ENCODE results near the gene DNAH6.

The DNAH6 gene

DNA sequence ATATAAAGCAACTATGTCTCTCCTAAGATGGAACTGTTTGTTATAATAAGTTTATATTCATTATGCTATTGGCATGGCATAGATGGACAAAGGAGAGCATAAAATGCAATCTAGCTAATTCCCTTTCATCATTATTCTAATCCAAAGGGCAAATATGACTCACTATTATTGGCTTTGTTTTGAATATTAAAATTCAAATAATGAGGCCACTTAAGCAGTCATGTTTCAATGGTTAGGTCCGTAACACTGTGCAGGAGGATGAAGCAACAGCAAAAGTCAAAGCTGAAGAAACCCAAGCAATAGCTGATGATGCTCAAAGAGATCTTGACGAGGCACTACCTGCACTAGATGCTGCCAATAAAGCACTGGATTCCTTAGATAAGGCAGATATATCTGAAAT, 187.5 kb downstream of the DNAH6 start:
- TF ChIP-seq, protein P1, sequence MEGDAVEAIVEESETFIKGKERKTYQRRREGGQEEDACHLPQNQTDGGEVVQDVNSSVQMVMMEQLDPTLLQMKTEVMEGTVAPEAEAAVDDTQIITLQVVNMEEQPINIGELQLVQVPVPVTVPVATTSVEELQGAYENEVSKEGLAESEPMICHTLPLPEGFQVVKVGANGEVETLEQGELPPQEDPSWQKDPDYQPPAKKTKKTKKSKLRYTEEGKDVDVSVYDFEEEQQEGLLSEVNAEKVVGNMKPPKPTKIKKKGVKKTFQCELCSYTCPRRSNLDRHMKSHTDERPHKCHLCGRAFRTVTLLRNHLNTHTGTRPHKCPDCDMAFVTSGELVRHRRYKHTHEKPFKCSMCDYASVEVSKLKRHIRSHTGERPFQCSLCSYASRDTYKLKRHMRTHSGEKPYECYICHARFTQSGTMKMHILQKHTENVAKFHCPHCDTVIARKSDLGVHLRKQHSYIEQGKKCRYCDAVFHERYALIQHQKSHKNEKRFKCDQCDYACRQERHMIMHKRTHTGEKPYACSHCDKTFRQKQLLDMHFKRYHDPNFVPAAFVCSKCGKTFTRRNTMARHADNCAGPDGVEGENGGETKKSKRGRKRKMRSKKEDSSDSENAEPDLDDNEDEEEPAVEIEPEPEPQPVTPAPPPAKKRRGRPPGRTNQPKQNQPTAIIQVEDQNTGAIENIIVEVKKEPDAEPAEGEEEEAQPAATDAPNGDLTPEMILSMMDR (IDR thresholded peaks at IDR 0.05; ENCODE audit: low read depth, low read length), result no peak
- no peak for DNase-seq (ENCODE audit: extremely low read depth, low read depth)

DNA sequence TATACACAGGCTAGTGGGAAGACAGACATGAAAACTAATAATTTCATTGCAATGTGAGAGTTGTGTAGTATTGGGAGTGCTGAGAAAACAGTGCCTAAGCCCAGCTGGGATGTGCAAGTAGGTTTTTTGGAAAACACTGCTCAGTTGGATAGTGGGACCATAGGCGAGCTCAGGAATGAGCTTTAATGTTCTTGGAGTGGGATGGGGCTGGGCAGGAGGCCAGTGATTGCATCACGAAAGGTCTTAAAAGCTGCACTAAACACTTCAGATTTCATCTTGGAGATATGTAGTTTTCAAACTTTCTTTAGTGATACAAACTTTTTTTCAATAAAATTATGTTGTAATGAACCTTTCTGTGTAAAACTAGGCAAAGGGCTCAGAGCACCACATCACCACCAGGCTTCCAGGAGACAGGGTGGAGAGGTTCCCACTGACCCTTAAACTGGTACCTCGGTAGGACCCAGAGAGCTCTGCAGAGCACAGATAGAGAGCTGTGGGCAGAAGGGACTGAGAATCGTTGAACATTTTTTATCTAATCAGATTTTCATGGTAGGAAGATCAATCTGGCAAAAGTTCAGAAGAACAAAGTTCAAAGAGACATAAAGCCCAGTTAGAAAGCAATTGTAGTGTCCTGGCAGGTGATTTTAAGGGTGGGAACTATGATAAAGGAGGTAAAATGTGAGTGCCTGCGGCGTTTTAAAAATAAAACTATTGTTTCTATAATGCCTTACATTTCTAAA, 188.4 kb downstream of the DNAH6 start:
- DNase-seq (ENCODE audit: extremely low read depth, low read depth), result no peak
- TF ChIP-seq, protein P1 (IDR thresholded peaks at IDR 0.05; ENCODE audit: low read depth, low read length), result no peak

- TF ChIP-seq, protein P1 (IDR thresholded peaks at IDR 0.05; ENCODE audit: low read depth, low read length), result no peak
- no peak for DNase-seq (ENCODE audit: extremely low read depth, low read depth)
Measured at GRCh38 chr2:84705858-84706257, 189.6 kb downstream of the DNAH6 start.

GRCh38 chr2:84708442-84708841, 192.1 kb downstream of the DNAH6 start:
- TF ChIP-seq, protein P1 (IDR thresholded peaks at IDR 0.05; ENCODE audit: low read depth, low read length), result no peak
- no peak for DNase-seq (ENCODE audit: extremely low read depth, low read depth)

DNA sequence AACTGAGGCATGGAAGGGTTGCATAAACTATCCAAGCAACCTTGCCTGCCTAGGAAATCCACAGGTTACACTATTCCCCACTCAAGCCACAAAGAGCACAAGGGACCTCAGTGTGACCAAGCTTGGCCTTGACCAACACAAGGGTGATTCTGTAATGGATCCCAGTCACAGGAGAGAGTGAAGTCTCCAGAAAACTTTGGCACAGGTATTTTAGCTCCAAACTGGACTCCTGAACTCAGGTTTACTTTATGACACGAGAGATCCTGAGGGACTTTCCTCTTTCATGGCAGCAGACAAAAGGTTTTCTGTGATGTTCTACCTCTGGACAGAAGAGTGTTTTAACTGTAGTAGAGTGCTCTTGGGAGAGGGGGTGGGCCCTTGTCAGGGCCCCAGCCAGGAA, 195.4 kb downstream of the DNAH6 start:
- TF ChIP-seq, protein P1 (IDR thresholded peaks at IDR 0.05; ENCODE audit: low read depth, low read length), result no peak
- no peak for DNase-seq (ENCODE audit: extremely low read depth, low read depth)

DNA sequence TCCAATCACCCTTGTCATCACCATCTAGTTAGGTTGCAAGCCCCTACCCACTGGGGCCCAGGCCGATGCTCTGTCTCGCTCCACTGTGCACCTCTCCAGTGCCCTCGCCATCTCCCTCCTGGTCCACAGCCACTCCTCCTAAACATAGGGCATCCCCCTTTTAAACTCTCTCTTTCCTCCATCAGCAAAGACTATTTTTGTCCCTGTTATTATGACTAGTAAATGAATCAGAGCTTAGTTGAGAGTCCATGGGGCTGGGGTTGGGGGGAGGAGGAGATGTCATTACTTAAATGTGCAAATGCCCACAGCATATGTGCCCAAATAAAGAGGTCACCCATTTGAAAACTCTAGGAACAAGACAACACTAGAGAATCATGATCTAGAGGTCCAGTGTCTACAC, 197.1 kb downstream of the DNAH6 start:
- TF ChIP-seq, protein P1 (IDR thresholded peaks at IDR 0.05; ENCODE audit: low read depth, low read length), result no peak
- DNase-seq (ENCODE audit: extremely low read depth, low read depth), result no peak

DNA sequence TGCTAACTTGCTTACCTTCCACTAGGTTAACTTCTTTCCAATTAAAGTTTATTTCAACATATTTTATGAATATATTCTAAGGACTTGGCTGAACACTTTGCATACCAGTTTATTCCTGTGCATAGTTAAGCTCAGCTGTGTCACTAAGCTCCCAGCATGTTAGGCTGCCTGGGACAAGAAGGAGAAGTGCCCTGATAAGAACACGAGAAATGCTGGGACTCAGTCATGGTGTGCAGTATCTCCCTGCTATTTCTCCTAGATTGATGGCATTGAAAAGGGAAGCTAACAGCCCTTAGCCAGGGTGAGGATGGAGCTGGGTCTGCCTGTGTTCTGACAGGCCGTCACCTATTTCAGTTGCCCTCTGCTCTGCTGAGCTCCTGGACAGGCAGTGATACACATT, 200.3 kb downstream of the DNAH6 start:
- TF ChIP-seq, protein P1 (IDR thresholded peaks at IDR 0.05; ENCODE audit: low read depth, low read length), result no peak
- no peak for DNase-seq (ENCODE audit: extremely low read depth, low read depth)
